Measurements from ENCODE around the gene APLP2.
"Not testable (repeated sequence)": the region's sequence is repeated elsewhere in the genome, so short reads cannot be mapped to it uniquely, and the experiment has no call there.

Gene APLP2

GRCh38 chr11:130069659-130070108, at the start of gene APLP2:
APLP2 (plus strand) TSS chr11:130069894; CDS start chr11:130069978, 84 bp downstream.
- DNase-seq: peak; percentile 98

GRCh38 chr11:130020323-130020722, 49.4 kb upstream of the APLP2 start:
- no peak for DNase-seq

GRCh38 chr11:130021606-130022005, 48.1 kb upstream of the APLP2 start:
- DNase-seq: not testable (repeated sequence)

- no peak for DNase-seq
Measured at GRCh38 chr11:130022799-130023198, 46.9 kb upstream of the APLP2 start.

GRCh38 chr11:130023204-130023603, 46.5 kb upstream of the APLP2 start:
- no peak for DNase-seq

GRCh38 chr11:130024361-130024760, 45.3 kb upstream of the APLP2 start:
- no peak for DNase-seq

GRCh38 chr11:130025371-130025770, 44.3 kb upstream of the APLP2 start:
- DNase-seq: no peak

GRCh38 chr11:130029137-130029536, 40.6 kb upstream of the APLP2 start:
- DNase-seq: no peak

- no peak for DNase-seq
Measured at GRCh38 chr11:130031056-130031455, 38.6 kb upstream of the APLP2 start.

- DNase-seq: no peak
Measured at GRCh38 chr11:130031945-130032344, 37.7 kb upstream of the APLP2 start.

GRCh38 chr11:130032931-130033330, 36.8 kb upstream of the APLP2 start:
- DNase-seq: no peak

GRCh38 chr11:130034236-130034635, 35.5 kb upstream of the APLP2 start:
- no peak for DNase-seq

- DNase-seq: no peak
Measured at GRCh38 chr11:130037058-130037457, 32.6 kb upstream of the APLP2 start.

- DNase-seq: no peak
Measured at GRCh38 chr11:130037881-130038585, 31.7 kb upstream of the APLP2 start.

GRCh38 chr11:130040281-130040940, 29.3 kb upstream of the APLP2 start:
- DNase-seq: no peak

- DNase-seq: no peak
Measured at GRCh38 chr11:130042093-130042591, 27.6 kb upstream of the APLP2 start.

GRCh38 chr11:130043575-130043974, 26.1 kb upstream of the APLP2 start:
- DNase-seq: no peak

GRCh38 chr11:130047141-130047540, 22.6 kb upstream of the APLP2 start:
- DNase-seq: no peak

GRCh38 chr11:130049328-130049771, 20.3 kb upstream of the APLP2 start:
- DNase-seq: no peak

GRCh38 chr11:130050257-130050656, 19.4 kb upstream of the APLP2 start:
- peak; percentile 29 for DNase-seq

- DNase-seq: no peak
Measured at GRCh38 chr11:130051082-130051481, 18.6 kb upstream of the APLP2 start.

- no peak for DNase-seq
Measured at GRCh38 chr11:130052567-130052966, 17.1 kb upstream of the APLP2 start.

- DNase-seq: no peak
Measured at GRCh38 chr11:130054966-130055365, 14.7 kb upstream of the APLP2 start.

- DNase-seq: no peak
Measured at GRCh38 chr11:130055617-130056016, 14.1 kb upstream of the APLP2 start.
